IMR-90 (cell line): ENCODE measurements around the gene ANKMY1. TPM values are rescaled to one million over a fixed set of nuclear protein-coding genes. Genes with fewer than 3 reads are reported as not detected.

ENCODE experiments used
- ATAC-seq: fragments of 200-7000 bp; cut with Tn5 transposase; 2 replicates; pipeline ENCODE4 v1.9.1; 2020; ENCODE audit warnings: low read depth, mild to moderate bottlenecking, moderate library complexity
- BruUV-seq: library from RNA; stranded (reverse); fragments of 400-500 nt; replicated peaks from 2 replicates; lab custom pipeline; 2021; lab: Mats Ljungman, UMichigan
- CTCF ChIA-PET: fragments of 300-600 bp; formaldehyde crosslinking; extraction: SDS; loops from one replicate; lab custom pipeline; 2021; ENCODE audit warnings: antibody characterized with exemption; lab: Yijun Ruan, JAX
- POLR2A ChIA-PET: fragments of 300-600 bp; sonication (Branson Sonifier 250); formaldehyde crosslinking; loops from one replicate; lab custom pipeline; 2022; ENCODE audit warnings: antibody characterized with exemption; ENCODE audit not compliant: unreplicated experiment; lab: Charles Lee
- DNase-seq: peaks from one replicate; pipeline ENCODE4 v3.0.0; 2013
- H2AFZ ChIP-seq: replicated peaks from 2 replicates; pipeline ENCODE3; 2013; ENCODE audit warnings: low read length, mild to moderate bottlenecking; ENCODE audit not compliant: poor library complexity
- H2AK5ac ChIP-seq: 2 replicates; pipeline ENCODE4 v1.6.1; 2013; ENCODE audit warnings: low read depth, low read length, inconsistent platforms
- H2AK9ac ChIP-seq: replicated peaks from 2 replicates; pipeline ENCODE3; 2013; ENCODE audit warnings: mild to moderate bottlenecking, low read depth, low read length, moderate library complexity; ENCODE audit not compliant: poor library complexity
- H2BK120ac ChIP-seq: 2 replicates; pipeline ENCODE4 v1.6.1; 2013; ENCODE audit warnings: low read depth, low read length, inconsistent platforms
- H2BK15ac ChIP-seq: 3 replicates; pipeline ENCODE4 v1.6.1; 2013; ENCODE audit warnings: low read depth, low read length, inconsistent platforms
- H2BK20ac ChIP-seq: 2 replicates; pipeline ENCODE4 v1.6.1; 2013; ENCODE audit warnings: low read depth, mild to moderate bottlenecking, inconsistent platforms, low read length, moderate library complexity
- H2BK5ac ChIP-seq: 2 replicates; pipeline ENCODE4 v1.6.1; 2013; ENCODE audit warnings: mild to moderate bottlenecking, low read depth, low read length, inconsistent platforms; ENCODE audit not compliant: poor library complexity, severe bottlenecking
- H3K14ac ChIP-seq: replicated peaks from 2 replicates; pipeline ENCODE4 v1.6.1; 2013; ENCODE audit warnings: low read depth, low read length, inconsistent platforms
- H3K18ac ChIP-seq: 2 replicates; pipeline ENCODE4 v1.6.1; 2013; ENCODE audit warnings: low read depth, low read length, control low read depth
- H3K23ac ChIP-seq: 2 replicates; pipeline ENCODE4 v1.6.1; 2013; ENCODE audit warnings: low read depth, low read length, inconsistent platforms
- H3K27ac ChIP-seq: 2 replicates; pipeline ENCODE4 v1.5.1; 2013; ENCODE audit warnings: mild to moderate bottlenecking, control low read depth, low read length; ENCODE audit not compliant: insufficient read depth
- H3K27me3 ChIP-seq: 2 replicates; pipeline ENCODE4 v1.6.1; 2013; ENCODE audit warnings: low read length; ENCODE audit not compliant: control insufficient read depth, insufficient read depth
- H3K36me3 ChIP-seq: 2 replicates; pipeline ENCODE4 v1.6.1; 2013; ENCODE audit warnings: low read length, mixed read lengths; ENCODE audit not compliant: control insufficient read depth, insufficient read depth
- H3K4ac ChIP-seq: 2 replicates; pipeline ENCODE4 v1.6.1; 2013; ENCODE audit warnings: low read depth, low read length, inconsistent platforms
- H3K4me1 ChIP-seq: 2 replicates; pipeline ENCODE4 v1.6.1; 2013; ENCODE audit warnings: low read length, mixed read lengths; ENCODE audit not compliant: control insufficient read depth, insufficient read depth
- H3K4me2 ChIP-seq: 2 replicates; pipeline ENCODE4 v1.6.1; 2013; ENCODE audit warnings: low read depth, mild to moderate bottlenecking, control low read depth, low read length, moderate library complexity
- H3K4me3 ChIP-seq: 2 replicates; pipeline ENCODE4 v1.5.1; 2013; ENCODE audit warnings: low read depth, mild to moderate bottlenecking, control low read depth, low read length, moderate library complexity; ENCODE audit not compliant: insufficient read depth
- H3K56ac ChIP-seq: 2 replicates; pipeline ENCODE4 v1.6.1; 2013; ENCODE audit warnings: low read length, inconsistent platforms; ENCODE audit not compliant: insufficient read depth; ENCODE audit errors: extremely low read depth
- H3K79me1 ChIP-seq, 2 experiments: 2 replicates each; pipeline ENCODE4 v1.6.1; 2013; ENCODE audit warnings: low read length in 2 of 2, inconsistent platforms in 1 of 2, low read depth in 1 of 2
- H3K9ac ChIP-seq: 2 replicates; pipeline ENCODE4 v1.6.1; 2013; ENCODE audit warnings: low read depth, low read length, control low read depth
- H3K9me1 ChIP-seq: 2 replicates; pipeline ENCODE4 v1.6.1; 2013; ENCODE audit warnings: low read length, inconsistent platforms; ENCODE audit not compliant: insufficient read depth
- H3K9me3 ChIP-seq: 2 replicates; pipeline ENCODE4 v1.6.1; 2013; ENCODE audit warnings: low read length; ENCODE audit not compliant: control insufficient read depth, insufficient read depth
- H4K20me1 ChIP-seq: 2 replicates; pipeline ENCODE4 v1.6.1; 2013; ENCODE audit warnings: low read length, inconsistent platforms; ENCODE audit not compliant: insufficient read depth
- H4K5ac ChIP-seq: 2 replicates; pipeline ENCODE4 v1.6.1; 2013; ENCODE audit warnings: mild to moderate bottlenecking, low read depth, low read length, control low read depth
- H4K8ac ChIP-seq, 2 experiments: 2 replicates each; pipeline ENCODE4 v1.6.1; 2013; ENCODE audit warnings: low read depth in 2 of 2, low read length in 2 of 2, control low read depth in 1 of 2, inconsistent platforms in 1 of 2
- H4K91ac ChIP-seq: 2 replicates; pipeline ENCODE4 v1.6.1; 2013; ENCODE audit warnings: low read depth, low read length, inconsistent platforms; ENCODE audit not compliant: insufficient read depth
- CEBPB ChIP-seq: IDR thresholded peaks from 2 replicates; pipeline ENCODE4 v1.6.1; 2012; ENCODE audit warnings: low read depth, low read length, improper control_type of control experiment
- CHD1 ChIP-seq: IDR thresholded peaks from 2 replicates; pipeline ENCODE4 v1.6.1; 2012; ENCODE audit warnings: low read depth, low read length, improper control_type of control experiment
- ELK1 ChIP-seq: fragments of 150-350 bp; IDR thresholded peaks from 2 replicates; pipeline ENCODE4 v1.6.1; 2016; ENCODE audit warnings: low read depth, mild to moderate bottlenecking, low read length, moderate library complexity, borderline replicate concordance
- FOS ChIP-seq: fragments of 150-350 bp; IDR thresholded peaks from 2 replicates; pipeline ENCODE4 v1.6.1; 2016; ENCODE audit warnings: low read depth, low read length
- MAFK ChIP-seq: IDR thresholded peaks from 2 replicates; pipeline ENCODE4 v1.6.1; 2012; ENCODE audit warnings: low read depth, low read length, improper control_type of control experiment
- MAZ ChIP-seq: IDR thresholded peaks from 2 replicates; pipeline ENCODE4 v1.6.1; 2012; ENCODE audit warnings: low read depth, mild to moderate bottlenecking, low read length, improper control_type of control experiment, moderate library complexity, borderline replicate concordance
- MXI1 ChIP-seq: IDR thresholded peaks from 2 replicates; pipeline ENCODE4 v1.6.1; 2012; ENCODE audit warnings: low read depth, mild to moderate bottlenecking, low read length, moderate library complexity, borderline replicate concordance
- NFE2L2 ChIP-seq: fragments of 150-350 bp; IDR thresholded peaks from 2 replicates; pipeline ENCODE4 v1.6.1; 2016; ENCODE audit warnings: low read depth, mild to moderate bottlenecking, low read length
- POLR2A ChIP-seq: IDR thresholded peaks from 2 replicates; pipeline ENCODE4 v1.6.1; 2012; ENCODE audit warnings: mild to moderate bottlenecking, low read depth, low read length
- RAD21 ChIP-seq: IDR thresholded peaks from 2 replicates; pipeline ENCODE4 v1.6.1; 2012; ENCODE audit warnings: low read length, improper control_type of control experiment
- RCOR1 ChIP-seq: IDR thresholded peaks from 2 replicates; pipeline ENCODE4 v1.6.1; 2012; ENCODE audit warnings: mild to moderate bottlenecking, low read length, improper control_type of control experiment; ENCODE audit not compliant: insufficient replicate concordance
- RFX5 ChIP-seq: IDR thresholded peaks from 2 replicates; pipeline ENCODE4 v1.8.0; 2012; ENCODE audit warnings: low read depth, mild to moderate bottlenecking, low read length, moderate library complexity
- SMC3 ChIP-seq: fragments of 150-350 bp; IDR thresholded peaks from 2 replicates; pipeline ENCODE4 v1.6.1; 2016; ENCODE audit warnings: low read depth, mild to moderate bottlenecking, antibody characterized with exemption, low read length, moderate library complexity
- USF2 ChIP-seq: fragments of 150-350 bp; IDR thresholded peaks from 2 replicates; pipeline ENCODE4 v1.6.1; 2017; ENCODE audit warnings: mild to moderate bottlenecking, antibody characterized with exemption, low read length, low read depth
- WGBS, 2 experiments: methylation state at CpG; one replicate each; pipeline versions ENCODE4 v1.1.5 to v1.1.7; 2013; ENCODE audit warnings: missing lambda C conversion rate in 2 of 2; ENCODE audit not compliant: insufficient read length in 1 of 2; ENCODE audit errors: extremely low coverage in 2 of 2; 5-methylcytosine and 5-hydroxymethylcytosine counted together
- dilution Hi-C: fragments of 300-500 bp; cut with HindIII; formaldehyde crosslinking; loops from one replicate; pipeline ENCODE4 v1.14.3; 2018; ENCODE audit warnings: low sequenced_read_pairs; ENCODE audit not compliant: unreplicated experiment
- in situ Hi-C: fragments of 300-500 bp; cut with MboI; formaldehyde crosslinking; loops from 3 replicates; pipeline ENCODE4 v1.14.3; 2019; ENCODE audit warnings: low sequenced_read_pairs, inconsistent platforms, mixed read lengths
- intact Hi-C: fragments of 100-400 bp; cut with micrococcal nuclease; formaldehyde crosslinking; loops from 2 replicates; pipeline ENCODE4 v1.10.0; 2022
- polyA plus RNA-seq, 3 experiments: library from polyadenylated mRNA; depleted of rRNA; stranded (reverse); fragments of >200 nt; gene quantifications; 2 replicates each; pipeline ENCODE4 v1.2.3, GENCODE V29; 2012; ENCODE audit warnings: low replicate concordance in 1 of 3
- total RNA-seq: library from RNA; depleted of rRNA; stranded (reverse); fragments of >200 nt; gene quantifications from 2 replicates; pipeline ENCODE4 v1.2.3, GENCODE V29; 2012
- TF ChIP-seq, protein P1 (sequence below): conservative IDR thresholded peaks from 2 replicates; pipeline ENCODE4 v1.5.1; 2012; ENCODE audit warnings: mild to moderate bottlenecking, low read depth, low read length, improper control_type of control experiment

Gene ANKMY1
- total and polyA plus RNA-seq, 2 of the 4 experiments (the other 2 are of a cell fraction), result 2.9 to 5.5 TPM

- dilution Hi-C loops (no loop called here), in situ Hi-C loops (no loop called here), intact Hi-C loops (no loop called here)
- BruUV-seq, result no TSS peak
- H3K14ac ChIP-seq, result no peak overlapping the region
- ChIA-PET CTCF (no interaction called here), POLR2A (no interaction called here)
- no peak overlapping the region for H4K5ac ChIP-seq
- H2BK5ac ChIP-seq, result no peak overlapping the region
- no peaks in the 10 kb centered on the region for H3K9me3 ChIP-seq
- H3K4me3 ChIP-seq, result no peak overlapping the region
- H2BK120ac ChIP-seq, result no peak overlapping the region
- WGBS, 2 experiments, result 85% methylated on average over 13 of the region's 28 CpGs; no CpG with 5 or more reads in 1 of the 2 experiments
- H3K18ac ChIP-seq, result no peak overlapping the region
- no peak for ATAC-seq
- no peak overlapping the region for H2AFZ ChIP-seq
- H3K27me3 ChIP-seq, result no peaks in the 10 kb centered on the region
- no peak overlapping the region for H4K8ac ChIP-seq
- no peak overlapping the region for H3K27ac ChIP-seq
- H3K56ac ChIP-seq, result no peak overlapping the region
- peaks cover 11% of the 10 kb centered on the region for H3K9me1 ChIP-seq
- H3K79me1 ChIP-seq, result 0 out of 4 replicates have a peak, but pooled peaks cover 0 to 3% of the 10 kb centered on the region in 2 experiments
- peaks cover 18% of the 10 kb centered on the region; the same call in 1 of the 2 replicates for H4K20me1 ChIP-seq
- no peak overlapping the region for H2BK20ac ChIP-seq
- no peaks in the 10 kb centered on the region for H3K4me1 ChIP-seq
- no peak overlapping the region for H2BK15ac ChIP-seq
- H4K91ac ChIP-seq, result no peak overlapping the region
- H3K23ac ChIP-seq, result no peak overlapping the region
- no peak overlapping the region for H2AK5ac ChIP-seq
- no peak overlapping the region for H3K4ac ChIP-seq
- no peak for DNase-seq
- no peak overlapping the region for H3K4me2 ChIP-seq
- H2AK9ac ChIP-seq, result no peak overlapping the region
- peaks cover 38% of the 10 kb centered on the region for H3K36me3 ChIP-seq
- no peak overlapping the region for H3K9ac ChIP-seq
- TF ChIP-seq MAFK, result no peak
- TF ChIP-seq MXI1, result no peak
- no peak for TF ChIP-seq SMC3
- TF ChIP-seq, protein P1, sequence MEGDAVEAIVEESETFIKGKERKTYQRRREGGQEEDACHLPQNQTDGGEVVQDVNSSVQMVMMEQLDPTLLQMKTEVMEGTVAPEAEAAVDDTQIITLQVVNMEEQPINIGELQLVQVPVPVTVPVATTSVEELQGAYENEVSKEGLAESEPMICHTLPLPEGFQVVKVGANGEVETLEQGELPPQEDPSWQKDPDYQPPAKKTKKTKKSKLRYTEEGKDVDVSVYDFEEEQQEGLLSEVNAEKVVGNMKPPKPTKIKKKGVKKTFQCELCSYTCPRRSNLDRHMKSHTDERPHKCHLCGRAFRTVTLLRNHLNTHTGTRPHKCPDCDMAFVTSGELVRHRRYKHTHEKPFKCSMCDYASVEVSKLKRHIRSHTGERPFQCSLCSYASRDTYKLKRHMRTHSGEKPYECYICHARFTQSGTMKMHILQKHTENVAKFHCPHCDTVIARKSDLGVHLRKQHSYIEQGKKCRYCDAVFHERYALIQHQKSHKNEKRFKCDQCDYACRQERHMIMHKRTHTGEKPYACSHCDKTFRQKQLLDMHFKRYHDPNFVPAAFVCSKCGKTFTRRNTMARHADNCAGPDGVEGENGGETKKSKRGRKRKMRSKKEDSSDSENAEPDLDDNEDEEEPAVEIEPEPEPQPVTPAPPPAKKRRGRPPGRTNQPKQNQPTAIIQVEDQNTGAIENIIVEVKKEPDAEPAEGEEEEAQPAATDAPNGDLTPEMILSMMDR, result no peak
- TF ChIP-seq POLR2A, result no peak
- no peak for TF ChIP-seq CEBPB
- no peak for TF ChIP-seq CHD1
- no peak for TF ChIP-seq USF2
- TF ChIP-seq RFX5, result no peak
- TF ChIP-seq NFE2L2, result no peak
- TF ChIP-seq MAZ, result no peak
- TF ChIP-seq RAD21, result no peak
- TF ChIP-seq RCOR1, result no peak
- no peak for TF ChIP-seq ELK1
- TF ChIP-seq FOS, result no peak
Observed at GRCh38 chr2:240465765-240466578, 91.8 kb downstream of the ANKMY1 start.
